ENCODE data around the gene FOXO3.

DNA sequence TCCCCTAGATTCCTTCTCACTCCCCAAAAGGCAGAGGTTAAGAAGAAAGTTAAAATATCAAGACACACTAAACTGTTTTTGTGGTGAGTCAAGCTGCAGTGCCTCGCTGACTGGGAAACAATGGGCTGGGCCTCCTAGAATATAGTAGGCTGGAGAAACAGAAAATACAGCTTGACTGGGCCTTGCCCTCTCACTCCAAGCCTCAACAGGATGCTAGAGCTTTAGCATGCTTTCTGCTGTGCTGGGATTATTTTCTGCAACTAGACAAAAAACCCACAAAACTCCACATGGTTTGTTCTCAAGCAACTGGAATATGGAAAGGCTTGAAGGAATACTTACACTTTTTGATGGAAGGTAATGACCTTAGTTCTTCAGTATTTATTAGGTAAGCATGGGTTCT lies 27.9 kb downstream of the FOXO3 start:
- TF ChIP-seq POLR2A (IDR thresholded peaks at IDR 0.05) (no peak), CTCF (IDR thresholded peaks at IDR 0.05) (no peak)
